ENCODE measurements around the gene TNFSF13B. TPM values are rescaled to one million over a fixed set of nuclear protein-coding genes. Genes with fewer than 3 reads are reported as not detected.

TNFSF13B gene
- total RNA-seq, 3 donors from 2014 or later = 2.0 to 5.6 (median 3.5) TPM

GRCh38 chr13:108328848-108329247, 59.3 kb downstream of the TNFSF13B start:
- Histone ChIP-seq H3K4me1 (ENCODE audit: low read depth) (no peaks in the 10 kb centered on the region), H3K4me3 (no peak overlapping the region), H3K9me3 (no peaks in the 10 kb centered on the region), H3K36me3 (ENCODE audit: low read depth) (no peaks in the 10 kb centered on the region)
- ATAC-seq (peak; percentile 66), DNase-seq (peak in 2 of 3 donors; percentile 14 to 25)
- intact Hi-C loops (cut with DNase I, micrococcal nuclease) = loop anchor here in 1 of 2 donors (10.0 kb wide), 1 partner anchor 566 kb away; no protein-coding TSS in a partner anchor
- TF ChIP-seq, protein P1, sequence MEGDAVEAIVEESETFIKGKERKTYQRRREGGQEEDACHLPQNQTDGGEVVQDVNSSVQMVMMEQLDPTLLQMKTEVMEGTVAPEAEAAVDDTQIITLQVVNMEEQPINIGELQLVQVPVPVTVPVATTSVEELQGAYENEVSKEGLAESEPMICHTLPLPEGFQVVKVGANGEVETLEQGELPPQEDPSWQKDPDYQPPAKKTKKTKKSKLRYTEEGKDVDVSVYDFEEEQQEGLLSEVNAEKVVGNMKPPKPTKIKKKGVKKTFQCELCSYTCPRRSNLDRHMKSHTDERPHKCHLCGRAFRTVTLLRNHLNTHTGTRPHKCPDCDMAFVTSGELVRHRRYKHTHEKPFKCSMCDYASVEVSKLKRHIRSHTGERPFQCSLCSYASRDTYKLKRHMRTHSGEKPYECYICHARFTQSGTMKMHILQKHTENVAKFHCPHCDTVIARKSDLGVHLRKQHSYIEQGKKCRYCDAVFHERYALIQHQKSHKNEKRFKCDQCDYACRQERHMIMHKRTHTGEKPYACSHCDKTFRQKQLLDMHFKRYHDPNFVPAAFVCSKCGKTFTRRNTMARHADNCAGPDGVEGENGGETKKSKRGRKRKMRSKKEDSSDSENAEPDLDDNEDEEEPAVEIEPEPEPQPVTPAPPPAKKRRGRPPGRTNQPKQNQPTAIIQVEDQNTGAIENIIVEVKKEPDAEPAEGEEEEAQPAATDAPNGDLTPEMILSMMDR (IDR thresholded peaks at IDR 0.05) = no peak

DNA sequence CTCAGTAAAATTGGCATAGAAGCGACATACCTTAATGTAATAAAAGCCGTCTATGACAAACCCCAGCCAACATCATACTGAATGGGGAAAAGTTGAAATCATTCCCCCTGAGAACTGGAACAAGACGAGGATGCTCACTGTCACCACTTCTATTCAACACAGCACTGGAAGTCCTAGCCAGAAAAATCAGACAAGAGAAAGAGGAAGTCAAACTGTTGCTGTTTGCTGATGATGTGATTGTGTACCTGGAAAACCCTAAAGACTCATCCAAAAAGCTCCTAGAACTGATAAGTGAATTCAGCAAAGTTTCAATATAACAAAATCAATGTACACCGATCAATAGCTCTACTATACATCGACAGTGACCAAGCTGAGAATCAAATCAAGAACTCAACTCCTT, 63.3 kb downstream of the TNFSF13B start:
- Histone ChIP-seq H3K9me3 (no peaks in the 10 kb centered on the region), H3K36me3 (ENCODE audit: low read depth) (no peaks in the 10 kb centered on the region), H3K4me3 (no peak overlapping the region), H3K4me1 (ENCODE audit: low read depth) (no peaks in the 10 kb centered on the region)
- intact Hi-C loops (cut with DNase I, micrococcal nuclease) = no loop called here
- no peak for ATAC-seq
- no peak for DNase-seq
- TF ChIP-seq, protein P1 (IDR thresholded peaks at IDR 0.05) = no peak

DNA sequence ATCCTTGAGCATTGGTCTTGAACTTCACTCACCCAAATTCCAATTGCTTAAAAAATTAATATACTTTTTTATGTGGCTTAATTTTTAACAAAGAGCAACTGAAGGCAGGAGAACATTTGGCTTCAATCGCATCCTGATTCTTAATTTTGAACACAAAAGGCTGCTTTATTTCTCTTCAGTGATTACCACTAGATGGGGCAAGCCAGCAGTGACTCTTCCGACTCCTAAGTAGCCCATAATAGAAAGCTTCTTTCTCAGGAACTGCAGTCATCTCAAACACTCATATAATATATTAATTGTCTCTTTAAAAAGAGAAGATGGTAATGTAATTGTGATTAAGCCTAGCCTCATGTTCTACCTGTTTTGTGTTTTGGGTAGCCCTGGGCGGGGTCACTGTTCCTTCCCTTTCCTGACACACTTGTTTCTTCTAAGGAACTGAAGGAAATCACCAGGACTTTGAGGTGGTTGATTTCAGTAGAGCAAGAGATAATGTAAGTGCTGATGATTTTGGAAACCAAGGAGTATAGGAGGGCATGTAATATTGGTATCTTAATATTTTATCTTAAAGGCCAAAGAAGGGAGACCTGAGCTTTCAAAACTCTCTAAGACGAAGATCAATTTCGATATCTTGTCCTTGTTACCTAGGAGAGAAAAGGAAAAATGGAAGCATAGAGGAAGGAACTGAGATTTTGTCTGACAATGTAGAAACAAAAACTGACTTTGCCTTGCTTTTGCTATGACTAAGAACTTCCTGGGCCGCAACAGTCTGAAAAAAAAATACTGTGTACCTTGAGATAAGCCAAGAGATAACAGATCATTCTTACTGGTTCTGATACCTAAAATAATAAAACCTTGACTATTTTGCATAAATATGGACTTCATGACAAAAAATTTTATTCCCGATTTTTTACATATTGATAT, 73.1 kb downstream of the TNFSF13B start:
- H3K9me3 ChIP-seq = no peaks in the 10 kb centered on the region
- no peaks in the 10 kb centered on the region for H3K36me3 ChIP-seq (ENCODE audit: low read depth)
- DNase-seq (no peak), ATAC-seq (peak; percentile 60)
- TF ChIP-seq, protein P1 (IDR thresholded peaks at IDR 0.05) = no peak
- no peaks in the 10 kb centered on the region for H3K4me1 ChIP-seq (ENCODE audit: low read depth)
- H3K4me3 ChIP-seq = no peak overlapping the region
- intact Hi-C loops (cut with DNase I, micrococcal nuclease) = no loop called here

- TF ChIP-seq, protein P1 (IDR thresholded peaks at IDR 0.05) = no peak
- intact Hi-C loops (cut with DNase I, micrococcal nuclease) = no loop called here
- Histone ChIP-seq H3K9me3 (no peaks in the 10 kb centered on the region), H3K36me3 (ENCODE audit: low read depth) (no peaks in the 10 kb centered on the region), H3K4me3 (no peak overlapping the region), H3K4me1 (ENCODE audit: low read depth) (no peaks in the 10 kb centered on the region)
- no peak for ATAC-seq
- no peak for DNase-seq
Observed at GRCh38 chr13:108345016-108345415, 75.5 kb downstream of the TNFSF13B start.

- TF ChIP-seq, protein P1 (IDR thresholded peaks at IDR 0.05) = no peak
- intact Hi-C loops (cut with DNase I, micrococcal nuclease) = no loop called here
- Histone ChIP-seq H3K9me3 (no peaks in the 10 kb centered on the region), H3K4me3 (no peak overlapping the region), H3K36me3 (ENCODE audit: low read depth) (no peaks in the 10 kb centered on the region), H3K4me1 (ENCODE audit: low read depth) (no peaks in the 10 kb centered on the region)
- no peak for DNase-seq
- ATAC-seq = peak; percentile 44
Observed at GRCh38 chr13:108346376-108346775, 76.9 kb downstream of the TNFSF13B start.

All from mucosa of descending colon (tissue), 3 donors.